NCI-H82 (cell line): ENCODE data around the gene SPIRE2.
A peak's percentile ranks its signal among the peaks of the same experiment; 100 is the strongest.
"Not testable (repeated sequence)": the region's sequence is repeated elsewhere in the genome, so short reads cannot be mapped to it uniquely, and the experiment has no call there.

Experiments used
- DNase-seq: peaks from one replicate; lab custom pipeline; 2025; lab: John Stamatoyannopoulos, UW

SPIRE2 gene

GRCh38 chr16:89808475-89808874 is 19.8 kb upstream of the SPIRE2 start:
- no peak for DNase-seq

DNA sequence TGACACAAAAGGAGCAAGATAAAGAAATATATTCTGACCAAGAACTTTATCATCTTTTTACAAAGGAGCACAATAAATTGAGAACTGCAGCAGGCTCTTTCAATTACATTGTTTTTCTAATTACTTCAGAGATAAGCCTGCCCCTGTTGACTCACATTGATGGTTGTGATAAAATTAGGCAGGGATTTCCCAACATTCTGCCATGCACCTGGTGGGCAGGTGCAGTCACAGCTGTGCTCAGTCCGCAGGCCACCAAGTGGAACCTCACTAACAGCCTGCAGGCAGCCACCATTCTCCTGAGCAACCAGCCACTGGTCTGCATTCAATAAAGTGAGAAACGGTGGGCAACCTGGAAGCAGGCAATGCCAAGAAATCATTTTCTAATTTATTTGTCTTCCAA is 17.0 kb upstream of the SPIRE2 start:
- no peak for DNase-seq

- peak; percentile 29 for DNase-seq
Observed at GRCh38 chr16:89815639-89816348, 12.5 kb upstream of the SPIRE2 start.

- DNase-seq: not testable (repeated sequence)
Observed at GRCh38 chr16:89818851-89819403, 9.3 kb upstream of the SPIRE2 start.

- not testable (repeated sequence) for DNase-seq
Observed at GRCh38 chr16:89819448-89819847, 8.8 kb upstream of the SPIRE2 start.

DNA sequence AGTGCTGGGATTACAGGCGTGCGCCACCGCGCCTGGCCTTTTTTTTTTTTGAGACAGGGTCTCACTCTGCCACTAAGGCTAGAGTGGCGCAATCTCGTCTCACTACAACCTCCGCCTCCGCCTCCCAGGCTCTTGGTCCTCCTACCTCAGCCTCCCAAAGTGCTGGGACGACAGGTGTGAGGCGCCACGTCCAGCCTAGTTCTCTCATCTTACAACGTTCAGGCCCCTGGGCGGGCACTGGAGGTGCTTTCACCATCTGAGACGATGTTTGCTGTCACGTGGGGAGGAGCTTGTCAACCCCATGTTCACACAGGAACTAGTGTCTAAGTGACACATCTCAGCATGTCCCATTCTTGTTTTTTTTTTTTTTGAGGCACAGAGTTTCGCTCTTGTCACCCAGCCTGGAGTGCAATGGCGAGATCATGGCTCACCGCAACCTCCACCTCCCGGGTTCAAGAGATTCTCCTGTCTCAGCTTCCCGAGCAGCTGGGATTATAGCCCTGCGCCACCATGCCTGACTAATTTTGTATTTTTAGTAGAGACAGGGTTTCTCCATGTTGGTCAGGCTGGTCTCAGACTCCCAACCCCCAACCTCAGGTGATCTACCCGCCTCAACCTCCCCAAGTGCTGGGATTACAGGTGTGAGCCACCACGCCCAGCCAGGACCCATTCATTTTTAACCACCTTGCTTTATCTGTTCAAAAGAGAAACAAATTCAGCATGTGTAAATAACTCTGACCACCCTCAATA is 6.7 kb upstream of the SPIRE2 start:
- no peak for DNase-seq

DNA sequence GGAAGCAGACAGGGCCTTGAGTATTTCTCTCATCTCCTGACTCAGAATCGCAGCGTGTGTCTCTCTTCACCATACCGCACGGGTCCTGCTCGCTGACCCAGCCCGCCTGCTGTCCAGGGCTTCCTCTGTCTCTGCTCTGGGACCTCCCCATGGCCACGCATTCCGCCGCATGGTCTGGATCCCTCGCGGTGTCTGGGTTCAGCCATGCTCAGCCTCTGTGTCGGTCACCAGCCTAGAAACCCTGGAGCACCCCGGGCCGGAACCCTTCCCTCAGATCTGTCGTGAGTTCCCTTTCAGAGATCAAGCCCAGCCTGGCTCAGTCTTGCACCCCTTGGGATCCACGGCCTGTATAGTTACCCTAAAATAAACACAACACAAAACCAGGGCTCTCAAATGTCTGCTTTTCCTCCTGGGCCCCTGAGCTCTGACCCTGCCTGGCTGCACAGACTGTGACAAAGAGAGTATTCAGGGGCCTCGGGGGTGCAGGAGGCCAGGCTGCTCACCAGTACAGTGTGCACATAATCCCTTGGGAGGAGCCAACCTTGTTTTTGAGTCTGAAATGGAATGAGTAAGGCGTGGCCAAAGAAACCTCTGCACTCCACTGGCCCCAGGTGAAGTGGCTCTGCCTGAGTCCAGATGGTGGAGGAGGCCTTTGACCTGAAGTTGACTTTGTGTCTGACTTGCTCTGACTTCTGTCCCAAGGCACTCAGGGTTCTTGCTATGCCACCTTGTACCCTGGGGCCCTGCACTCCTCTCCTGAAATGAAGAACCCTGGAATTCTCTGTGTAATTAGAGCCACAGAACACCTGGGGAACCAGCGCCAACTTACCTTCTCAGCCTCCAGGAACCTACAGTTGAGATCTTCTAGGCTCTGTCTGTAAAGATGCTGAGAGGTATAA is 5.8 kb upstream of the SPIRE2 start:
- DNase-seq: peak; percentile 93

DNA sequence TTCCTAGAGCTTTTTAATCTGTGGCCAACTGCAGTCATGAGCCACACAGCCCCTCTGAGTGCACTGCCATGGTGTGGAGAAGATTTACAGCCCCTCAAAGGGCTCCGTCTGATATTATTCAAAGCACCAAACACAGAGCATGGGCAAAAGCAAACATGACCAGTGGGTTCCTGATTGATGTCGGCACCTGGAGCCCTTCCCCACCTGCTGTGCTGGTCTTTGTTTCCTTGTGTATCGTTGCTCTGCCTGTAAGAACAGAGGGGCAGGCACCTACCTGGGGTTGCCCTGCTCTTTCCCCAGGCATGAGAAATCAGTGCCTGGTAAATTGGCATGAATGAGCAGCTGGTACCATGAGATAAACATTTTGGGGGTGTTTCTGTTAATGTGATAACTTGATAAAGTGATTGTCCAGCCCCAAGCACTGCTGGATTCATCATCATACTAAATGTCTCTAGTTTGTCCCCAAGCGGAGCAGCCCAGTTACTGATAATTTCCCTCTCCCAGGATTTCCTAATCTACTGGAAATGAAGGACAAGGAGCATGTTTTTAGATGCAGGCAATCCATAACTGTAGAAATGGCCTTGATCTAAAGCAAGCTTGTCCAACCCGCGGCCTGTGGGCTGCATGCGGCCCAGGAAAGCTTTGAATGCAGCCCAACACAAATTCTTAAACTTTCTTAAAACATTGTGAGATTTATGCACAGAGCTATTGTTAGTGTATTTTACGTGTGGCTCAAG is 5.0 kb upstream of the SPIRE2 start:
- DNase-seq: no peak

GRCh38 chr16:89823824-89824148 is 4.5 kb upstream of the SPIRE2 start:
- DNase-seq: not testable (repeated sequence)

DNA sequence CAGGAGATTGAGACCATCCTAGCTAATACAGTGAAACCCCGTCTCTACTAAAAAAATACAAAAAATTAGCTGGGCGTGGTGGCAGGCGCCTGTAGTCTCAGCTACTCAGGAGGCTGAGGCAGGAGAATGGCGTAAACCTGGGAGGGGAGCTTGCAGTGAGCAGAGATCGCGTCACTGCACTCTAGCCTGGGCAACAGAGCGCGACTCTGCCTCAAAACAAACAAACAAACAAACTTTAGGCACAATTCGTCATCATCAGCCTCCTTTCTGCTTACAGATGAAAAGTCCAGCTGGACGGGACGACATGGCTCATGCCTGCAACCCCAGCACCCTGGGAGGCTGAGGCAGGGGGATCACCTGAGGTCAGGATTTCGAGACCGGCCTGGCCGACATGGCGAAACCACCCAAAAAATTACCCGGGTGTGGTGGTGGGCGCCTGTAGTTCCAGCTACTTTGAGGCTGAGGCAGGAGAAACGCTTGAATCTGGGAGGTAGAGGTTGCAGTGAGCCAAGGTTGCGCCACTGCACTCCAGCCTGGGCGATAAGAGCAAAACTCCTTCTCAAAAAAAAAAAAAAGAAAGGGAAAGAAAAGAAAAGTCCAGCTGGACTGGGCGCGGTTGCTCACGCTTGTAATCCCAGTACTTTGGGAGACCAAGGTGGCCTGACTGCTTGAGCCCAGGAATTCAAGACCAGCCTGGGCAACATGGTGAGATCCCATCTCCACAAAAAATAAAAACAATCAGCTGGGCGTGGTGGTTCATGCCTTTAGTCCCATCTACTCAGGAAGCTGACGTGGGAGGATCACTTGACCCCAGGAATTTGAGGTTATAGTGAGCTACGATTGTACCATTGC is 1.5 kb upstream of the SPIRE2 start:
- no peak for DNase-seq

- DNase-seq: peak; percentile 45
Observed at GRCh38 chr16:89827383-89828198, 684 bp upstream of the SPIRE2 start.

GRCh38 chr16:89828870-89829629 is 775 bp downstream of the SPIRE2 start:
- peak; percentile 63 for DNase-seq

GRCh38 chr16:89829630-89830437 is 1.6 kb downstream of the SPIRE2 start:
- DNase-seq: no peak

- DNase-seq: peak; percentile 45
Observed at GRCh38 chr16:89831810-89832328, 3.6 kb downstream of the SPIRE2 start.

- not testable (repeated sequence) for DNase-seq
Observed at GRCh38 chr16:89833664-89834363, 5.5 kb downstream of the SPIRE2 start.

DNA sequence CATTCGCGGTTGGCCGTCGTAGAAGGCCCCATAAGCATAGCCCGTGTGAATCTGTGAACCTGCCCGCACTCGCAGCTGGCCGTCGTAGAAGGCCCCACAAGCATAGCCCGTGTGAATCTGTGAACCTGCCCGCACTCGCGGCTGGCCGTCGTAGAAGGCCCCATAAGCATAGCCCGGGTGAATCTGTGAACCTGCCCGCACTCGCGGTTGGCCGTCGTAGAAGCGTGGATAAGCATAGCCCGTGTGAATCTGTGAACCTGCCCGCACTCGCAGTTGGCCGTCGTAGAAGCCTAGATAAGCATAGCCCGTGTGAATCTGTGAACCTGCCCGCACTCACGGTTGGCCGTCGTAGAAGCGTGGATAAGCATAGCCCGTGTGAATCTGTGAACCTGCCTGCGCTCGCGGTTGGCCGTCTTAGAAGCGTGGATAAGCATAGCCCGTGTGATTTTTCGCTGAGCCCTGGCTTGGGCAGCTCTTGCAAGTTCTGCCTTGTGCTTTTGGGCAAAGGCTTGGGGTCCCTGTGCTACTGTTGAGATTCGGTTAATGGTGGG is 6.6 kb downstream of the SPIRE2 start:
- not testable (repeated sequence) for DNase-seq

DNA sequence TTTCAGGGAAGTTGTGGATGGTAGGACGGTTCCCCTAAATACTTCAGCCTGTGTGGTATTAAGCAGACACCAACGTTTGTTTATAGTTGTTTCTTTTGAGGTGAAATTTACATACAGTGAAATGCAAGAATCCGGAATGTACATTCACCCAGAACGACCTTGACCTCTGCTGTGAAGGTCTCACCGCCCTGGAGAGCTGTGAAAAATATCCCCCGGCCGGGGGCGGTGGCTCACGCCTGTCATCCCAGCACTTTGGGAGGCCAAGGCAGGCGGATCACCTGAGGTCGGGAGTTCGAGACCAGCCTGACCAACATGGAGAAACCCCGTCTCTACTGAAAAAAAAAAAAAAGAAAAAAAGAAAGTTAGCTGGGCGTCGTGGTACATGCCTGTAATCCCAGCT is 8.2 kb downstream of the SPIRE2 start:
- DNase-seq: not testable (repeated sequence)
